Neural cell (in vitro differentiated cells): Measurements from ENCODE around the gene SGCD. TPM values are rescaled to one million over a fixed set of nuclear protein-coding genes. Genes with fewer than 3 reads are reported as not detected.

Source experiments
- H2AFZ ChIP-seq: fragments of 200-600, 300-800 bp; sonication (generic), shearing (Covaris generic); 2 replicates; pipeline ENCODE4 v1.6.0; 2014; ENCODE audit warnings: low read depth, mild to moderate bottlenecking, antibody characterized with exemption, low read length, moderate library complexity
- H3F3A ChIP-seq: fragments of 200-600 bp; shearing (Covaris generic); 2 replicates; pipeline ENCODE4 v1.6.1; 2016; ENCODE audit warnings: mild to moderate bottlenecking, moderate library complexity, mixed read lengths, antibody characterized with exemption, low read length; ENCODE audit not compliant: insufficient read depth, poor library complexity, severe bottlenecking
- H3K27ac ChIP-seq: fragments of 200-600, 300-800 bp; sonication (generic), shearing (Covaris generic); 2 replicates; pipeline ENCODE4 v1.5.1; 2014; ENCODE audit warnings: mild to moderate bottlenecking, low read length, moderate library complexity
- H3K27me3 ChIP-seq: fragments of 300-800, 200-600 bp; sonication (generic), shearing (Covaris generic); 2 replicates; pipeline ENCODE4 v1.6.0; 2014; ENCODE audit warnings: mild to moderate bottlenecking, low read depth, low read length, moderate library complexity; ENCODE audit not compliant: insufficient read depth
- H3K36me3 ChIP-seq: fragments of 300-800, 200-600 bp; sonication (generic), shearing (Covaris generic); 2 replicates; pipeline ENCODE4 v1.5.1; 2014; ENCODE audit warnings: mild to moderate bottlenecking, antibody characterized with exemption, low read length, moderate library complexity; ENCODE audit not compliant: insufficient read depth
- H3K4me2 ChIP-seq: fragments of 300-800, 200-600 bp; sonication (generic), shearing (Covaris generic); 2 replicates; pipeline ENCODE4 v1.6.0; 2014; ENCODE audit warnings: mild to moderate bottlenecking, low read length
- H3K4me3 ChIP-seq: fragments of 300-800, 200-600 bp; sonication (generic), shearing (Covaris generic); 2 replicates; pipeline ENCODE4 v1.5.1; 2014; ENCODE audit warnings: mild to moderate bottlenecking, low read length, moderate library complexity
- H3K79me2 ChIP-seq: fragments of 200-600 bp; shearing (Covaris generic); replicated peaks from 2 replicates; pipeline ENCODE4 v1.6.0; 2014; ENCODE audit warnings: mild to moderate bottlenecking, low read length, moderate library complexity; ENCODE audit not compliant: insufficient read depth
- H3K9ac ChIP-seq: fragments of 300-800, 200-600 bp; sonication (generic), shearing (Covaris generic); 2 replicates; pipeline ENCODE4 v1.6.1; 2016; ENCODE audit warnings: mild to moderate bottlenecking, low read length, mixed read lengths
- H3K9me2 ChIP-seq: fragments of 200-600 bp; shearing (Covaris generic); 2 replicates; pipeline ENCODE4 v1.6.1; 2016; ENCODE audit warnings: mild to moderate bottlenecking, low read length, mixed read lengths; ENCODE audit not compliant: insufficient read depth
- H3K9me3 ChIP-seq: fragments of 200-600, 300-800 bp; sonication (generic), shearing (Covaris generic); 2 replicates; pipeline ENCODE4 v1.6.1; 2016; ENCODE audit warnings: mild to moderate bottlenecking, mixed run types, low read length, moderate library complexity, mixed read lengths
- H4K20me1 ChIP-seq: fragments of 200-600 bp; shearing (Covaris generic); 2 replicates; pipeline ENCODE4 v1.6.1; 2016; ENCODE audit warnings: mild to moderate bottlenecking, mixed run types; ENCODE audit not compliant: insufficient read depth
- EP300 ChIP-seq: fragments of 450-650 bp; conservative IDR thresholded peaks from 2 replicates; pipeline ENCODE4 v1.6.1; 2014; ENCODE audit warnings: antibody characterized with exemption, mild to moderate bottlenecking, moderate library complexity; ENCODE audit not compliant: poor library complexity, severe bottlenecking
- EZH2 ChIP-seq: fragments of 200-600, 300-800 bp; shearing (Covaris generic), sonication (generic); IDR thresholded peaks from 2 replicates; pipeline ENCODE4 v1.6.1; 2014; ENCODE audit warnings: antibody characterized with exemption, low read length, borderline replicate concordance, mild to moderate bottlenecking; ENCODE audit not compliant: insufficient read depth, poor library complexity, severe bottlenecking
- MXI1 ChIP-seq: fragments of 450-650 bp; conservative IDR thresholded peaks from 2 replicates; pipeline ENCODE4 v1.6.1; 2014; ENCODE audit warnings: antibody characterized with exemption, mild to moderate bottlenecking; ENCODE audit not compliant: poor library complexity, severe bottlenecking
- POLR2AphosphoS5 ChIP-seq: IDR thresholded peaks from 2 replicates; pipeline ENCODE4 v1.6.1; 2012
- RAD21 ChIP-seq: fragments of 450-650 bp; conservative IDR thresholded peaks from 2 replicates; pipeline ENCODE4 v1.6.1; 2014; ENCODE audit warnings: antibody characterized with exemption, mild to moderate bottlenecking, moderate library complexity
- SMC3 ChIP-seq: fragments of 450-650 bp; conservative IDR thresholded peaks from 2 replicates; pipeline ENCODE4 v1.6.1; 2014; ENCODE audit warnings: antibody characterized with exemption, mild to moderate bottlenecking, moderate library complexity; ENCODE audit not compliant: poor library complexity
- TAF1 ChIP-seq: IDR thresholded peaks from 2 replicates; pipeline ENCODE4 v1.6.1; 2012; ENCODE audit warnings: low read depth
- polyA plus RNA-seq: library from polyadenylated mRNA; depleted of rRNA; stranded (reverse); fragments of >200 nt; gene quantifications from 2 replicates; pipeline ENCODE4 v1.2.3, GENCODE V29; 2014
- TF ChIP-seq, protein P1 (sequence below): fragments of 450-650 bp; IDR thresholded peaks from 2 replicates; pipeline ENCODE4 v1.5.1; 2014; ENCODE audit warnings: antibody characterized with exemption, mild to moderate bottlenecking, moderate library complexity; ENCODE audit not compliant: poor library complexity, severe bottlenecking
- TF ChIP-seq, protein P2 (sequence below): IDR thresholded peaks from 2 replicates; pipeline ENCODE4 v1.6.1; 2012; ENCODE audit warnings: borderline replicate concordance

The SGCD gene
- polyA plus RNA-seq, 1 donor from 2014 or later, result 3.4 TPM

- no peak overlapping the region for H3K27ac ChIP-seq
- H3K9me3 ChIP-seq, result no peaks in the 10 kb centered on the region
- no peaks in the 10 kb centered on the region for H4K20me1 ChIP-seq
- H3K9me2 ChIP-seq, result no peaks in the 10 kb centered on the region
- no peak for TF ChIP-seq POLR2AphosphoS5
- H3K27me3 ChIP-seq, result no peaks in the 10 kb centered on the region
- no peaks in the 10 kb centered on the region for H3F3A ChIP-seq
- H2AFZ ChIP-seq, result no peak overlapping the region
- H3K9ac ChIP-seq, result no peak overlapping the region
- H3K4me2 ChIP-seq, result no peak overlapping the region
- no peaks in the 10 kb centered on the region for H3K36me3 ChIP-seq
- H3K79me2 ChIP-seq, result no peaks in the 10 kb centered on the region
- no peak overlapping the region for H3K4me3 ChIP-seq
Measured at GRCh38 chr5:156402387-156402921, 75.5 kb downstream of the SGCD start.

GRCh38 chr5:156405988-156406387, 79.0 kb downstream of the SGCD start:
- Histone ChIP-seq H3K9me2 (no peaks in the 10 kb centered on the region), H3F3A (no peaks in the 10 kb centered on the region), H3K9ac (no peak overlapping the region), H3K4me2 (no peak overlapping the region), H2AFZ (no peak overlapping the region), H3K9me3 (no peaks in the 10 kb centered on the region), H3K27ac (no peak overlapping the region), H3K36me3 (no peaks in the 10 kb centered on the region), H3K27me3 (no peaks in the 10 kb centered on the region), H4K20me1 (no peaks in the 10 kb centered on the region), H3K4me3 (no peak overlapping the region), H3K79me2 (no peaks in the 10 kb centered on the region)
- TF ChIP-seq MXI1, result no peak
- TF ChIP-seq EZH2, result no peak

DNA sequence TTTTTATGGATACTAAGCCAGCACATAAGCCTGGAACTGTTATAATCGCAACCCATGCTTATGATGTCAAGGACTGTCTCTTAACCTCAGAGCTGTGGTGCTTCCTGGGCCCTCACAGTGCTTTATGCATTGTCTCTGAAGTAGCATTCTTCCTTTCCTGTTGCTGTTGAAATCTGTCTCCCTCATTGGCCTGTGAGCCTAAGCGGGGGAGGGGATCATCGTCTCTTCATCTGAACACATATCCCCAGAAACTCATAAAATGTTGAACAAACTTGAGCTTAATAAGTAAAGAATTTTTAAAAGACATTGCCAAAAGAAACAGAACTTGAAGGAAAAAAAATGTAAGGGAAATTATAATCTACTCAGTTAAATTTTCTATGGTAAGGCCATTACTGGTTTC, 80.3 kb downstream of the SGCD start:
- Histone ChIP-seq H3K36me3 (no peaks in the 10 kb centered on the region), H3F3A (no peaks in the 10 kb centered on the region), H3K27ac (no peak overlapping the region), H3K9ac (no peak overlapping the region), H3K4me3 (no peak overlapping the region), H3K9me3 (no peaks in the 10 kb centered on the region), H3K4me2 (no peak overlapping the region), H3K79me2 (no peaks in the 10 kb centered on the region), H3K27me3 (no peaks in the 10 kb centered on the region), H3K9me2 (no peaks in the 10 kb centered on the region), H2AFZ (no peak overlapping the region), H4K20me1 (no peaks in the 10 kb centered on the region)
- TF ChIP-seq, protein P1, sequence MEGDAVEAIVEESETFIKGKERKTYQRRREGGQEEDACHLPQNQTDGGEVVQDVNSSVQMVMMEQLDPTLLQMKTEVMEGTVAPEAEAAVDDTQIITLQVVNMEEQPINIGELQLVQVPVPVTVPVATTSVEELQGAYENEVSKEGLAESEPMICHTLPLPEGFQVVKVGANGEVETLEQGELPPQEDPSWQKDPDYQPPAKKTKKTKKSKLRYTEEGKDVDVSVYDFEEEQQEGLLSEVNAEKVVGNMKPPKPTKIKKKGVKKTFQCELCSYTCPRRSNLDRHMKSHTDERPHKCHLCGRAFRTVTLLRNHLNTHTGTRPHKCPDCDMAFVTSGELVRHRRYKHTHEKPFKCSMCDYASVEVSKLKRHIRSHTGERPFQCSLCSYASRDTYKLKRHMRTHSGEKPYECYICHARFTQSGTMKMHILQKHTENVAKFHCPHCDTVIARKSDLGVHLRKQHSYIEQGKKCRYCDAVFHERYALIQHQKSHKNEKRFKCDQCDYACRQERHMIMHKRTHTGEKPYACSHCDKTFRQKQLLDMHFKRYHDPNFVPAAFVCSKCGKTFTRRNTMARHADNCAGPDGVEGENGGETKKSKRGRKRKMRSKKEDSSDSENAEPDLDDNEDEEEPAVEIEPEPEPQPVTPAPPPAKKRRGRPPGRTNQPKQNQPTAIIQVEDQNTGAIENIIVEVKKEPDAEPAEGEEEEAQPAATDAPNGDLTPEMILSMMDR, result no peak
- TF ChIP-seq RAD21 (no peak), EZH2 (no peak), POLR2AphosphoS5 (no peak), TAF1 (no peak), MXI1 (no peak), SMC3 (no peak), EP300 (no peak)
- TF ChIP-seq, protein P2, sequence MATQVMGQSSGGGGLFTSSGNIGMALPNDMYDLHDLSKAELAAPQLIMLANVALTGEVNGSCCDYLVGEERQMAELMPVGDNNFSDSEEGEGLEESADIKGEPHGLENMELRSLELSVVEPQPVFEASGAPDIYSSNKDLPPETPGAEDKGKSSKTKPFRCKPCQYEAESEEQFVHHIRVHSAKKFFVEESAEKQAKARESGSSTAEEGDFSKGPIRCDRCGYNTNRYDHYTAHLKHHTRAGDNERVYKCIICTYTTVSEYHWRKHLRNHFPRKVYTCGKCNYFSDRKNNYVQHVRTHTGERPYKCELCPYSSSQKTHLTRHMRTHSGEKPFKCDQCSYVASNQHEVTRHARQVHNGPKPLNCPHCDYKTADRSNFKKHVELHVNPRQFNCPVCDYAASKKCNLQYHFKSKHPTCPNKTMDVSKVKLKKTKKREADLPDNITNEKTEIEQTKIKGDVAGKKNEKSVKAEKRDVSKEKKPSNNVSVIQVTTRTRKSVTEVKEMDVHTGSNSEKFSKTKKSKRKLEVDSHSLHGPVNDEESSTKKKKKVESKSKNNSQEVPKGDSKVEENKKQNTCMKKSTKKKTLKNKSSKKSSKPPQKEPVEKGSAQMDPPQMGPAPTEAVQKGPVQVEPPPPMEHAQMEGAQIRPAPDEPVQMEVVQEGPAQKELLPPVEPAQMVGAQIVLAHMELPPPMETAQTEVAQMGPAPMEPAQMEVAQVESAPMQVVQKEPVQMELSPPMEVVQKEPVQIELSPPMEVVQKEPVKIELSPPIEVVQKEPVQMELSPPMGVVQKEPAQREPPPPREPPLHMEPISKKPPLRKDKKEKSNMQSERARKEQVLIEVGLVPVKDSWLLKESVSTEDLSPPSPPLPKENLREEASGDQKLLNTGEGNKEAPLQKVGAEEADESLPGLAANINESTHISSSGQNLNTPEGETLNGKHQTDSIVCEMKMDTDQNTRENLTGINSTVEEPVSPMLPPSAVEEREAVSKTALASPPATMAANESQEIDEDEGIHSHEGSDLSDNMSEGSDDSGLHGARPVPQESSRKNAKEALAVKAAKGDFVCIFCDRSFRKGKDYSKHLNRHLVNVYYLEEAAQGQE, result no peak
